ENCODE results near the gene ZWILCH. TPM values are rescaled to one million over a fixed set of nuclear protein-coding genes. Genes with fewer than 3 reads are reported as not detected.

Gene ZWILCH
- total RNA-seq, 1 donor from 2014 or later, result 23.3 TPM

DNA sequence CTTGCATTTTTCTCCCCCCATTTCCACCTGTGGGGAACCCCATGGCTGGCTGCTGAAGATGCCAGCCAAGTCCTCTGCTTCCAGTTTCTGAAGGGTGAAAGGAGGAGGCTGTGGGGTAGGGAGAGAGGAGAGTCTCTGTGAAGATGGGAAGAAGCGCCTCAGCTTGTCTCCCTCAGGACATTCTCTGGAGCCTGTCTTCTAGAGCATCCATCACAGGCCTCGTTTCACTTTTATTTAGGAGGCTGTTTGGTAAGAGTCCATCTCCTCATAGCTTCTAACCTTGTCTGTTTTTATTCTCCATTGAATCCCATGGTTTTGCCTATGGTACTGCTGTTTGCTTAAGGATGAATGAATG lies 69.4 kb downstream of the ZWILCH start:
- Mint-ChIP-seq H3K27me3 (peaks cover 2% of the 10 kb centered on the region), H3K9me3 (ENCODE audit: low read depth) (no peaks in the 10 kb centered on the region), H3K4me1 (ENCODE audit: low read depth) (no peaks in the 10 kb centered on the region), H3K4me3 (ENCODE audit: low read depth) (no peak overlapping the region), H3K36me3 (ENCODE audit: insufficient read depth) (no peaks in the 10 kb centered on the region), H3K27ac (no peak overlapping the region)
- TF ChIP-seq, protein P1, sequence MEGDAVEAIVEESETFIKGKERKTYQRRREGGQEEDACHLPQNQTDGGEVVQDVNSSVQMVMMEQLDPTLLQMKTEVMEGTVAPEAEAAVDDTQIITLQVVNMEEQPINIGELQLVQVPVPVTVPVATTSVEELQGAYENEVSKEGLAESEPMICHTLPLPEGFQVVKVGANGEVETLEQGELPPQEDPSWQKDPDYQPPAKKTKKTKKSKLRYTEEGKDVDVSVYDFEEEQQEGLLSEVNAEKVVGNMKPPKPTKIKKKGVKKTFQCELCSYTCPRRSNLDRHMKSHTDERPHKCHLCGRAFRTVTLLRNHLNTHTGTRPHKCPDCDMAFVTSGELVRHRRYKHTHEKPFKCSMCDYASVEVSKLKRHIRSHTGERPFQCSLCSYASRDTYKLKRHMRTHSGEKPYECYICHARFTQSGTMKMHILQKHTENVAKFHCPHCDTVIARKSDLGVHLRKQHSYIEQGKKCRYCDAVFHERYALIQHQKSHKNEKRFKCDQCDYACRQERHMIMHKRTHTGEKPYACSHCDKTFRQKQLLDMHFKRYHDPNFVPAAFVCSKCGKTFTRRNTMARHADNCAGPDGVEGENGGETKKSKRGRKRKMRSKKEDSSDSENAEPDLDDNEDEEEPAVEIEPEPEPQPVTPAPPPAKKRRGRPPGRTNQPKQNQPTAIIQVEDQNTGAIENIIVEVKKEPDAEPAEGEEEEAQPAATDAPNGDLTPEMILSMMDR (IDR thresholded peaks at IDR 0.05; ENCODE audit: unreplicated experiment), result no peak
- no peak for DNase-seq (ENCODE audit: low spot score, unreplicated experiment)

DNA sequence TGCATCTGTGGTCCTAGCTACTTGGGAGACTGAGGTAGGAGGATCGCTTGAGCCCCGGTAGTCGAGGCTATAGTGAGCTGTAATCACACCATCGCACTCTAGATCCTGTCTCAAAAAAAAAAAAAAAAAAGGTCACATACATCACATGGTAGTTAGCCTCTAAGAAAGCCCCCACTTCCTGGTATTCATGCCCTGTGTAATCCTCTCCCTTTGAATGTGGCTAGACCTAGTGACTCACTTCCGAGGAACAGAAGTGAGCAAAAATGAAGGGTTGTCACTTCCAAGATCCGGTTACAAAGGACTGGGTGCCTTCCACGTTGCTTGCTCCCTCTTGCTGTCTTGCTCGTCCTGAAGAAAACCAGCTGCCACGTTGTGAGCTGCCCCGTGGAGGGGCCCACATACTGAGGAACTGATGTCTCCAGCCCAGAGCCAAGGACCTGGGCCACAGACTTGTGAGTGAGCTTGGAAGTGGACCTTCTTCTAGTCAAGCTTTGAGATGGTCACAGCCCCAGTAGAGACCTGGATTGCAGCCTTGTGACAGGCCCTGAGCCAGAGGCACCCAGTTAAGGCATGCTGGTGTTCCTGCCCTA lies 73.3 kb downstream of the ZWILCH start:
- DNase-seq (ENCODE audit: low spot score, unreplicated experiment), result no peak
- H3K4me3 Mint-ChIP-seq (ENCODE audit: low read depth), result no peak overlapping the region
- peaks cover 2% of the 10 kb centered on the region for H3K27me3 Mint-ChIP-seq
- H3K36me3 Mint-ChIP-seq (ENCODE audit: insufficient read depth), result no peaks in the 10 kb centered on the region
- no peak overlapping the region for H3K27ac Mint-ChIP-seq
- TF ChIP-seq, protein P1 (IDR thresholded peaks at IDR 0.05; ENCODE audit: unreplicated experiment), result no peak
- no peaks in the 10 kb centered on the region for H3K9me3 Mint-ChIP-seq (ENCODE audit: low read depth)
- peaks cover 1% of the 10 kb centered on the region for H3K4me1 Mint-ChIP-seq (ENCODE audit: low read depth)

DNA sequence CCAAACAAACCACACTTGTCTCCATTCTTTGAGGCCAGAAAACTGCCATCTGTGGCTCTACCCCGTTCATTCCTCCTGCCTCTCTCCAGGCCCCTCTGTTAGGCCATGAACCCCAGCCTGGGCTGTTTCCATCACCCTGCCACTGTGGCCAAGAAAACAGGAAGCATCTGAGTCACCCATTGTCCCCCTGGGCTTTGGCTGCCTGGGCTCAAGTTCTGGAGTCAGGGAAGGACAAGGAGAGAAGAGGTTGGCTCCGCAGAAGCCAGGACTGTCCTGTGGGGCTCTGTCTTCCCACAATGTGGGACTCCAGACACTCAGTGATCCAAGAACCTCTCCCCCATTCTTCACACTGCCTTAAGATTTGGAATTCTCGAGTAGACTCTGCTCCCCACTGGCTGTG lies 75.5 kb downstream of the ZWILCH start:
- TF ChIP-seq, protein P1 (IDR thresholded peaks at IDR 0.05; ENCODE audit: unreplicated experiment), result no peak
- Mint-ChIP-seq H3K4me1 (ENCODE audit: low read depth) (peaks cover 1% of the 10 kb centered on the region), H3K36me3 (ENCODE audit: insufficient read depth) (no peaks in the 10 kb centered on the region), H3K4me3 (ENCODE audit: low read depth) (no peak overlapping the region), H3K27ac (no peak overlapping the region), H3K27me3 (no peaks in the 10 kb centered on the region), H3K9me3 (ENCODE audit: low read depth) (no peaks in the 10 kb centered on the region)
- no peak for DNase-seq (ENCODE audit: low spot score, unreplicated experiment)

DNA sequence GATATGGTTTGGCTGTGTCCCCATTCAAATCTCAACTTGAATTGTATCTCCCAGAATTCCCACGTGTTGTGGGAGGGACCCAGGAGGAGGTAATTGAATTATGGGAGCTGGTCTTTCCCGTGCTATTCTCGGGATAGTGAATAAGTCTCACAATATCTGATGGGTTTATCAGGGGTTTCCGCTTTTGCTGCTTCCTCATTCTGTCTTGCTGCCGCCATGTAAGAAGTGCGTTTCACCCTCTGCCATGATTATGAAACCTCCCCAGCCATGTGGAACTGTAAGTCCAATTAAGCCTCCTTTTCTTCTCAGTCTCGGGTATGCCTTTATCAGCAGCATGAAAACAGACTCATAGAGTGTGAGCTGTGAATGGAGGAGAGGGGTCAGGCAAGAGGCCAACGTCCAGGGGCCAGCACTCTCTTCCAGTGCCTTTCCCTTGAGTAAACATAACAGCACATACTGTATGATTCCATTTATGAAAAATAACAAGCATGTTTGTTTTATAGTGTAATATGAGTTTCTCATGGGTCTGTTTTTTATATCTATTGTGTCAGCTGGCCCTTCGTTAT lies 76.9 kb downstream of the ZWILCH start:
- no peak overlapping the region for H3K27ac Mint-ChIP-seq
- no peak for DNase-seq (ENCODE audit: low spot score, unreplicated experiment)
- no peak overlapping the region for H3K4me3 Mint-ChIP-seq (ENCODE audit: low read depth)
- TF ChIP-seq, protein P1 (IDR thresholded peaks at IDR 0.05; ENCODE audit: unreplicated experiment), result no peak
- H3K9me3 Mint-ChIP-seq (ENCODE audit: low read depth), result no peaks in the 10 kb centered on the region
- H3K4me1 Mint-ChIP-seq (ENCODE audit: low read depth), result peaks cover 3% of the 10 kb centered on the region
- H3K36me3 Mint-ChIP-seq (ENCODE audit: insufficient read depth), result no peaks in the 10 kb centered on the region
- H3K27me3 Mint-ChIP-seq, result peaks cover 3% of the 10 kb centered on the region

- no peaks in the 10 kb centered on the region for H3K9me3 Mint-ChIP-seq (ENCODE audit: low read depth)
- TF ChIP-seq, protein P1 (IDR thresholded peaks at IDR 0.05; ENCODE audit: unreplicated experiment), result no peak
- H3K27ac Mint-ChIP-seq, result no peak overlapping the region
- H3K27me3 Mint-ChIP-seq, result peaks cover 8% of the 10 kb centered on the region
- no peaks in the 10 kb centered on the region for H3K36me3 Mint-ChIP-seq (ENCODE audit: insufficient read depth)
- no peak overlapping the region for H3K4me3 Mint-ChIP-seq (ENCODE audit: low read depth)
- no peak for DNase-seq (ENCODE audit: low spot score, unreplicated experiment)
- H3K4me1 Mint-ChIP-seq (ENCODE audit: low read depth), result peaks cover 15% of the 10 kb centered on the region
Observed at GRCh38 chr15:66586155-66586976, 81.2 kb downstream of the ZWILCH start.

All from progenitor cell of endocrine pancreas (in vitro differentiated cells).